ENCODE data around the gene SLC35F4.

DNA sequence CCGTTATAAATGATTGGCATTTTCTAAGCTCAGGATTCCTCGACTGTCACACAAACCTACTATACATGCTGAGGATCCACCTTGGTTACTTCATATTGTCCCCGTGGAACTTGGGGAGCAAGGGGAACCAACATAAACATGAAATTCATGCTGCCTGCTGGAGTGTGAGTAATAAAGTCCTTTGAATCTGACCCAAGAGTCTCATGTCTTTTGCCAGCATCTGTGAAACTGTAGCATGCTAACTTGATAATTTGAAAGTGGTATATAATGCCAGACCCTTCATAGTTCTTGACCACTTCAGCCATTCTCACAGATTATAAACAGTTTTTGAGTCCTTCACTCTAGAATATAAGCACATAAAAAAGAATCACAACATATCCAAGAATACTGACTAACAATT, 17.1 kb downstream of the SLC35F4 start:
- TF ChIP-seq, protein P1, sequence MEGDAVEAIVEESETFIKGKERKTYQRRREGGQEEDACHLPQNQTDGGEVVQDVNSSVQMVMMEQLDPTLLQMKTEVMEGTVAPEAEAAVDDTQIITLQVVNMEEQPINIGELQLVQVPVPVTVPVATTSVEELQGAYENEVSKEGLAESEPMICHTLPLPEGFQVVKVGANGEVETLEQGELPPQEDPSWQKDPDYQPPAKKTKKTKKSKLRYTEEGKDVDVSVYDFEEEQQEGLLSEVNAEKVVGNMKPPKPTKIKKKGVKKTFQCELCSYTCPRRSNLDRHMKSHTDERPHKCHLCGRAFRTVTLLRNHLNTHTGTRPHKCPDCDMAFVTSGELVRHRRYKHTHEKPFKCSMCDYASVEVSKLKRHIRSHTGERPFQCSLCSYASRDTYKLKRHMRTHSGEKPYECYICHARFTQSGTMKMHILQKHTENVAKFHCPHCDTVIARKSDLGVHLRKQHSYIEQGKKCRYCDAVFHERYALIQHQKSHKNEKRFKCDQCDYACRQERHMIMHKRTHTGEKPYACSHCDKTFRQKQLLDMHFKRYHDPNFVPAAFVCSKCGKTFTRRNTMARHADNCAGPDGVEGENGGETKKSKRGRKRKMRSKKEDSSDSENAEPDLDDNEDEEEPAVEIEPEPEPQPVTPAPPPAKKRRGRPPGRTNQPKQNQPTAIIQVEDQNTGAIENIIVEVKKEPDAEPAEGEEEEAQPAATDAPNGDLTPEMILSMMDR (conservative IDR thresholded peaks at IDR 0.05; ENCODE audit: low read depth, low read length): no peak
- TF ChIP-seq EZH2 (IDR thresholded peaks at IDR 0.05; ENCODE audit: low read length, unreplicated experiment): no peak
